Uterus (tissue), 4 donors: ENCODE results near the gene TAS2R60. TPM values are rescaled to one million over a fixed set of nuclear protein-coding genes. Genes with fewer than 3 reads are reported as not detected.

ENCODE experiments used
- DNase-seq, 2 donors: peaks; one replicate each; pipeline ENCODE4 v3.0.0-alpha.2; 2019 to 2020
- H3K27ac ChIP-seq, 2 donors: fragments of 200-600 bp; sonication (generic); 1 replicate in 1 of 2; 2 replicates in 1 of 2; pipeline ENCODE4 v1.5.1; 2016 to 2018
- H3K27me3 ChIP-seq, 2 donors: fragments of 200-600 bp; sonication (generic); one replicate each; pipeline ENCODE4 v1.5.1; 2018 to 2019; ENCODE audit warnings: control low read depth in 1 of 2
- H3K36me3 ChIP-seq, 2 donors: fragments of 200-600 bp; sonication (generic); one replicate each; pipeline ENCODE4 v1.5.1; 2019; ENCODE audit warnings: control low read depth in 1 of 2
- H3K4me1 ChIP-seq, 2 donors: fragments of 200-600 bp; sonication (generic); one replicate each; pipeline ENCODE4 v1.5.1; 2018 to 2019; ENCODE audit warnings: control low read depth in 1 of 2
- H3K4me3 ChIP-seq, 2 donors: fragments of 200-600 bp; sonication (generic); 1 replicate in 1 of 2; 2 replicates in 1 of 2; pipeline ENCODE4 v1.5.1; 2018 to 2019; ENCODE audit warnings: mild to moderate bottlenecking in 1 of 2
- H3K9me3 ChIP-seq, 2 donors: fragments of 200-600 bp; sonication (generic); one replicate each; pipeline ENCODE4 v1.5.1; 2019; ENCODE audit warnings: control low read depth in 1 of 2
- CTCF ChIP-seq, 4 experiments: fragments of 200-600 bp in 2 of 4; fragments of 450-650 bp in 2 of 4; sonication (generic) in 2 of 4; IDR thresholded peaks; one replicate each; pipeline ENCODE4 v1.5.1; 2016 to 2019; ENCODE audit warnings: antibody characterized with exemption in 4 of 4, mild to moderate bottlenecking in 2 of 4, moderate library complexity in 1 of 4
- POLR2A ChIP-seq, 2 donors: fragments of 450-650 bp; IDR thresholded peaks; one replicate each; pipeline ENCODE4 v1.6.1; 2016; ENCODE audit warnings: antibody characterized with exemption in 2 of 2, mild to moderate bottlenecking in 1 of 2, moderate library complexity in 1 of 2
- intact Hi-C: fragments of 100-400 bp; cut with DNase I; formaldehyde crosslinking; loops from one replicate; pipeline ENCODE4 v1.15.1; 2023; ENCODE audit warnings: low total_unique reads
- total RNA-seq, 4 donors: library from RNA; depleted of rRNA in 3 of 4; stranded (reverse); fragments of >200 nt in 3 of 4; gene quantifications; one replicate each; pipeline versions ENCODE4 v1.1.0 to v1.2.4, GENCODE V29; 2014 to 2023
- donor health status: DM: yes; HTN: yes; CAD: no.

The TAS2R60 gene
- total RNA-seq, 4 donors from 2014 or later: 3.3 TPM; not detected in 3

GRCh38 chr7:143396625-143397556 is 46.4 kb upstream of the TAS2R60 start:
- Histone ChIP-seq H3K27me3 (no peaks in the 10 kb centered on the region), H3K27ac (no peak overlapping the region), H3K9me3 (no peaks in the 10 kb centered on the region), H3K4me1 (peaks cover 9 to 11% of the 10 kb centered on the region in 2 donors), H3K4me3 (no peak overlapping the region), H3K36me3 (no peaks in the 10 kb centered on the region)
- intact Hi-C loops: no loop called here
- DNase-seq: no peak
- TF ChIP-seq CTCF (IDR thresholded peaks at IDR 0.05) (no peak), POLR2A (IDR thresholded peaks at IDR 0.05) (no peak)

- intact Hi-C loops: no loop called here
- peaks cover 2 to 4% of the 10 kb centered on the region in 2 donors for H3K4me1 ChIP-seq
- H3K27me3 ChIP-seq: no peaks in the 10 kb centered on the region
- H3K4me3 ChIP-seq: no peak overlapping the region
- DNase-seq: no peak
- H3K36me3 ChIP-seq: no peaks in the 10 kb centered on the region
- no peaks in the 10 kb centered on the region for H3K9me3 ChIP-seq
- TF ChIP-seq POLR2A (IDR thresholded peaks at IDR 0.05): no peak
- H3K27ac ChIP-seq: no peak overlapping the region
Measured at GRCh38 chr7:143397710-143398530, 45.3 kb upstream of the TAS2R60 start.

- TF ChIP-seq POLR2A (IDR thresholded peaks at IDR 0.05) (no peak), CTCF (IDR thresholded peaks at IDR 0.05) (no peak)
- Histone ChIP-seq H3K27me3 (no peaks in the 10 kb centered on the region), H3K9me3 (no peaks in the 10 kb centered on the region), H3K27ac (no peak overlapping the region), H3K4me3 (no peak overlapping the region), H3K4me1 (no peaks in the 10 kb centered on the region), H3K36me3 (no peaks in the 10 kb centered on the region)
- intact Hi-C loops: no loop called here
- no peak for DNase-seq
Measured at GRCh38 chr7:143398616-143399015, 44.6 kb upstream of the TAS2R60 start.

GRCh38 chr7:143399151-143399550 is 44.1 kb upstream of the TAS2R60 start:
- no peaks in the 10 kb centered on the region for H3K9me3 ChIP-seq

GRCh38 chr7:143399642-143400041 is 43.6 kb upstream of the TAS2R60 start:
- no peak overlapping the region for H3K27ac ChIP-seq
- intact Hi-C loops: no loop called here
- H3K9me3 ChIP-seq: no peaks in the 10 kb centered on the region
- H3K4me1 ChIP-seq: no peaks in the 10 kb centered on the region
- H3K27me3 ChIP-seq: no peaks in the 10 kb centered on the region
- DNase-seq: no peak
- H3K4me3 ChIP-seq: no peak overlapping the region
- no peaks in the 10 kb centered on the region for H3K36me3 ChIP-seq
- no peak for TF ChIP-seq POLR2A (IDR thresholded peaks at IDR 0.05)
- no peak for TF ChIP-seq CTCF (IDR thresholded peaks at IDR 0.05)

More at GRCh38 chr7:143399151-143399550, 44.1 kb upstream of the TAS2R60 start:
- Histone ChIP-seq H3K4me1 (no peaks in the 10 kb centered on the region), H3K36me3 (no peaks in the 10 kb centered on the region), H3K27ac (no peak overlapping the region), H3K27me3 (no peaks in the 10 kb centered on the region), H3K4me3 (no peak overlapping the region)
- intact Hi-C loops: no loop called here
- no peak for DNase-seq
- no peak for TF ChIP-seq POLR2A (IDR thresholded peaks at IDR 0.05)
- no peak for TF ChIP-seq CTCF (IDR thresholded peaks at IDR 0.05)
